Measurements from ENCODE around the gene CFAP65. TPM values are rescaled to one million over a fixed set of nuclear protein-coding genes. Genes with fewer than 3 reads are reported as not detected.

The CFAP65 gene
- total and polyA plus RNA-seq, 2 of the 13 experiments (the other 11 are each of a cell fraction or from before 2014, with no cell fraction given) = 0.05 TPM; not detected in 1

DNA sequence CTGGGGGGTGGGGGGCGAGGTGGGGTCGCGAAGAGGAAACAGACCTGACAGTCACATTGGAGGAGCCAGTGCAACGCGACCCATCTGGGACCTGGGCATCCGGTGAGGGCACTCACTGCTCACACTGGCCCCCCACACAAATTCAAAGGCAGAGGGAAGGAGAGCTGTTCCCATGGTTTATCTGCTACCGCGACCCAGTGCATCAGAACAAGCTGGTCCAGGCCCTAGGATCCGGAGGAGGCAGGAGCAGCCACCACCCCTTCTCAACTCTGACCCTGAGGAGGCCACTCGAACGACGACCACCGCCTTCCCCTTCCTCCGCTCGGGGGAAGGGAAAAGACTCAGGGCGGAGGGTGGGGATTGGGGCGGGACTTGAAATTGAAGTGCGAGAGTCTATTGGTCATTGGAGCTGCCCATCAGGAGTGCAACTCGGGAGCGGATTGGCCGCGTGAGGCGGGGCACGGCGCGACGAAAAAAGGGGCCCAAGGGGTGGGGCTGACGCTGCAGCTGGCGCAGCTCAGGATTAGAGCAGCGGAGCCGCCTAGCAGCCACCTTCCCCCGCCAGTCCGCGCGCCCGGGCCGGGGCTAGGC, 82.1 kb downstream of the CFAP65 start, which contains the start of gene CDK5R2 (continued):
- TF ChIP-seq REST (IDR thresholded peaks at IDR 0.05; ENCODE audit: borderline replicate concordance in 1 of 2, low read depth in 1 of 2, low read length in 2 of 2) (no peak; a peak in 1 of 4 replicates), YY1 (IDR thresholded peaks at IDR 0.05; ENCODE audit: insufficient read depth, insufficient replicate concordance, low read depth, low read length) (no peak), KDM6A (CRISPR knock-in tag; IDR thresholded peaks at IDR 0.05; ENCODE audit: low read depth) (no peak), SP2 (CRISPR knock-in tag; IDR thresholded peaks at IDR 0.05) (peak; percentile 90), IRX3 (CRISPR knock-in tag; IDR thresholded peaks at IDR 0.05; ENCODE audit: borderline replicate concordance, low read depth) (no peak), ZFP37 (CRISPR knock-in tag; IDR thresholded peaks at IDR 0.05; ENCODE audit: borderline replicate concordance) (no peak), CHD2 (IDR thresholded peaks at IDR 0.05; ENCODE audit: low read depth, low read length) (no peak), ZNF775 (CRISPR knock-in tag; IDR thresholded peaks at IDR 0.05; ENCODE audit: borderline replicate concordance) (no peak)
- TF ChIP-seq, protein P1, sequence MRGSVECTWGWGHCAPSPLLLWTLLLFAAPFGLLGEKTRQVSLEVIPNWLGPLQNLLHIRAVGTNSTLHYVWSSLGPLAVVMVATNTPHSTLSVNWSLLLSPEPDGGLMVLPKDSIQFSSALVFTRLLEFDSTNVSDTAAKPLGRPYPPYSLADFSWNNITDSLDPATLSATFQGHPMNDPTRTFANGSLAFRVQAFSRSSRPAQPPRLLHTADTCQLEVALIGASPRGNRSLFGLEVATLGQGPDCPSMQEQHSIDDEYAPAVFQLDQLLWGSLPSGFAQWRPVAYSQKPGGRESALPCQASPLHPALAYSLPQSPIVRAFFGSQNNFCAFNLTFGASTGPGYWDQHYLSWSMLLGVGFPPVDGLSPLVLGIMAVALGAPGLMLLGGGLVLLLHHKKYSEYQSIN (CRISPR knock-in tag; IDR thresholded peaks at IDR 0.05; ENCODE audit: borderline replicate concordance) = no peak

Measured in HepG2 (cell line).